Measurements from ENCODE around the gene TRAPPC1. TPM values are rescaled to one million over a fixed set of nuclear protein-coding genes. Genes with fewer than 3 reads are reported as not detected.
A peak's percentile ranks its signal among the peaks of the same experiment; 100 is the strongest.

TRAPPC1 gene
- total and polyA plus RNA-seq, 10 of the 15 experiments (the other 5 are each of a cell fraction or from before 2014, with no cell fraction given) = 31.3 to 306 (median 134) TPM

DNA sequence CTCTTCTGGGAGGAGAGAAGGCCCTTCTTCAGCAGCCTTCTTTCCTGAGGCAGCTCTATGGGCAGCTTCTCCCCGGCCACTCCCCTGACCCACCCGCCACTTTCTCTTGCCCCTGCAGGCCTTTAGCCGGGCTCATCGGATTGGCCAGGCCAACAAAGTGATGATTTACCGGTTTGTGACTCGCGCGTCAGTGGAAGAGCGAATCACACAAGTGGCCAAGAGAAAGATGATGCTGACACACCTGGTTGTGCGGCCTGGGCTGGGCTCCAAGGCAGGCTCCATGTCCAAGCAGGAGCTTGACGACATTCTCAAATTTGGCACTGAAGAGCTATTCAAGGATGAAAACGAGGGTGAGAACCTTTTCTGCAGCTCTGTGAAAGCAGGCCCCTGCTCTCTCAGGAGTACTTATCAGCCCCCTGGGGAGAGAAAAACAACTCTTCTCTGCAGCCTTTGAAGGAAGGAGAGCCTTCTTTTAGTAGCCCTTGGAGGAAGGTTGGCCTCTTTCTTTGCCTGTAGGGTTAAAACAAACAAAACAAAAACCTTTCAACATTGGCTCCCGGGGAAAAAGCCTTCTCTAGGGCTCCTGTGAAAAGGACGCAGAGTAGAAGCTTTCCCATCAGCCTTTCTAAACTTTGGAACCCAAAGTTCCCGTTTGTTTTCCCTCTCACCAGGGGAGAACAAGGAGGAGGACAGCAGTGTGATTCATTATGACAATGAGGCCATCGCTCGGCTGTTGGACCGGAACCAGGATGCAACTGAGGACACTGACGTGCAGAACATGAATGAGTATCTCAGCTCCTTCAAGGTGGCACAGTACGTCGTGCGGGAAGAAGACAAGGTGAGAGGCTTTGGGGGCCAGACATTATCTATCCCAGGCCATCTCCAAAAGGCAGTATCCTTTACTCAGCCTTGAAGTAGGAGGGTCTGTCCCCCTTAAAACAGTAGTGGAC, 28.3 kb downstream of the TRAPPC1 start:
- Histone ChIP-seq H3K4me1 (ENCODE audit: control insufficient read depth, insufficient read depth, low read length) (no peaks in the 10 kb centered on the region), H2AFZ (ENCODE audit: control insufficient read depth, low read depth, low read length) (no peak overlapping the region), H3K9me3 (replicated peaks; ENCODE audit: control insufficient read depth, insufficient read depth, low read length) (no peaks in the 10 kb centered on the region), H3K9ac (ENCODE audit: control insufficient read depth, insufficient read depth, low read length) (no peak overlapping the region), H3K36me3 (ENCODE audit: control insufficient read depth in 2 of 2, insufficient read depth in 2 of 2, low read length in 1 of 2) (peaks cover 40 to 44% of the 10 kb centered on the region in 2 experiments), H3K79me2 (ENCODE audit: control insufficient read depth, insufficient read depth, low read length) (no peaks in the 10 kb centered on the region), H4K20me1 (ENCODE audit: control insufficient read depth, insufficient read depth) (no peaks in the 10 kb centered on the region), H3K27ac (ENCODE audit: control insufficient read depth, insufficient read depth) (no peak overlapping the region), H3K4me2 (ENCODE audit: control insufficient read depth, insufficient read depth) (no peak overlapping the region), H3K27me3 (replicated peaks in 1 of 2; ENCODE audit: control insufficient read depth in 2 of 2, insufficient read depth in 2 of 2, low read length in 1 of 2) (no peaks in the 10 kb centered on the region), H3K4me3 (no peak overlapping the region)
- intact Hi-C loops (cut with micrococcal nuclease; ENCODE audit: unreplicated experiment) (no loop called here), in situ Hi-C loops (cut with MboI) (no loop called here)
- TF ChIP-seq ESRRA (IDR thresholded peaks at IDR 0.05; ENCODE audit: low read length) = no peak
- TF ChIP-seq NBN (IDR thresholded peaks at IDR 0.05) = no peak
- TF ChIP-seq ZBTB40 (IDR thresholded peaks at IDR 0.05; ENCODE audit: borderline replicate concordance) = no peak
- TF ChIP-seq, protein P1, sequence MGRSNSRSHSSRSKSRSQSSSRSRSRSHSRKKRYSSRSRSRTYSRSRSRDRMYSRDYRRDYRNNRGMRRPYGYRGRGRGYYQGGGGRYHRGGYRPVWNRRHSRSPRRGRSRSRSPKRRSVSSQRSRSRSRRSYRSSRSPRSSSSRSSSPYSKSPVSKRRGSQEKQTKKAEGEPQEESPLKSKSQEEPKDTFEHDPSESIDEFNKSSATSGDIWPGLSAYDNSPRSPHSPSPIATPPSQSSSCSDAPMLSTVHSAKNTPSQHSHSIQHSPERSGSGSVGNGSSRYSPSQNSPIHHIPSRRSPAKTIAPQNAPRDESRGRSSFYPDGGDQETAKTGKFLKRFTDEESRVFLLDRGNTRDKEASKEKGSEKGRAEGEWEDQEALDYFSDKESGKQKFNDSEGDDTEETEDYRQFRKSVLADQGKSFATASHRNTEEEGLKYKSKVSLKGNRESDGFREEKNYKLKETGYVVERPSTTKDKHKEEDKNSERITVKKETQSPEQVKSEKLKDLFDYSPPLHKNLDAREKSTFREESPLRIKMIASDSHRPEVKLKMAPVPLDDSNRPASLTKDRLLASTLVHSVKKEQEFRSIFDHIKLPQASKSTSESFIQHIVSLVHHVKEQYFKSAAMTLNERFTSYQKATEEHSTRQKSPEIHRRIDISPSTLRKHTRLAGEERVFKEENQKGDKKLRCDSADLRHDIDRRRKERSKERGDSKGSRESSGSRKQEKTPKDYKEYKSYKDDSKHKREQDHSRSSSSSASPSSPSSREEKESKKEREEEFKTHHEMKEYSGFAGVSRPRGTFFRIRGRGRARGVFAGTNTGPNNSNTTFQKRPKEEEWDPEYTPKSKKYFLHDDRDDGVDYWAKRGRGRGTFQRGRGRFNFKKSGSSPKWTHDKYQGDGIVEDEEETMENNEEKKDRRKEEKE (IDR thresholded peaks at IDR 0.05) = no peak
- no peak for TF ChIP-seq NFIC (IDR thresholded peaks at IDR 0.05; ENCODE audit: low read depth, low read length)
- BruUV-seq (replicated peaks) = TSS peak; percentile 54
- ChIA-PET CTCF (interaction anchor here (3.3 kb wide), 1 partner anchor 40 kb away, joined by 19 read pairs; no protein-coding TSS in a partner anchor), SMC1A (ENCODE audit: uncharacterized antibody, unreplicated experiment) (interaction anchor here (0.8 kb wide), 1 partner anchor 34 kb away, joined by 3 read pairs; no protein-coding TSS in a partner anchor), RAD21 (ENCODE audit: unreplicated experiment) (no interaction called here), POLR2A (interaction anchor here (0.6 kb wide), 1 partner anchor 28 kb away, joined by 5 read pairs; no protein-coding TSS in a partner anchor)
- FAIRE-seq (no peak), DNase-seq (ENCODE audit: low read depth, low spot score) (no peak), ATAC-seq (no peak)
- WGBS (ENCODE audit: insufficient coverage, insufficient replicate concordance, low lambda C conversion rate, missing lambda C conversion rate) = 76% methylated on average over 22 of the region's 22 CpGs

All from GM12878 (cell line).